KMS-11 (cell line): ENCODE results near the gene CASS4.

Source experiments
- H2AFZ ChIP-seq: fragments of 200-600 bp; sonication (generic); 2 replicates; pipeline ENCODE4 v1.6.1; 2016; ENCODE audit warnings: antibody characterized with exemption, mixed run types, low read depth
- H3K27ac ChIP-seq: fragments of 200-600 bp; sonication (generic); 2 replicates; pipeline ENCODE4 v1.6.1; 2016; ENCODE audit warnings: mild to moderate bottlenecking, mixed run types
- H3K27me3 ChIP-seq: fragments of 200-600 bp; sonication (generic); 2 replicates; pipeline ENCODE4 v1.6.1; 2017; ENCODE audit warnings: mild to moderate bottlenecking, low read depth, mixed run types, moderate library complexity; ENCODE audit not compliant: insufficient read depth
- H3K36me3 ChIP-seq: fragments of 200-600 bp; sonication (generic); 2 replicates; pipeline ENCODE4 v1.6.1; 2017; ENCODE audit warnings: mild to moderate bottlenecking, mixed run types; ENCODE audit not compliant: insufficient read depth
- H3K4me1 ChIP-seq: fragments of 200-600 bp; sonication (generic); 2 replicates; pipeline ENCODE4 v1.6.1; 2016; ENCODE audit warnings: mild to moderate bottlenecking, low read depth, mixed run types; ENCODE audit not compliant: poor library complexity, severe bottlenecking
- H3K4me2 ChIP-seq: fragments of 200-600 bp; sonication (generic); 2 replicates; pipeline ENCODE4 v1.7.0; 2016; ENCODE audit warnings: mild to moderate bottlenecking, mixed run types
- H3K4me3 ChIP-seq: fragments of 200-600 bp; sonication (generic); IDR thresholded peaks from 2 replicates; pipeline ENCODE4 v1.6.1; 2017; ENCODE audit warnings: low read depth, low read length, mixed read lengths; ENCODE audit not compliant: insufficient read depth
- H3K79me2 ChIP-seq: fragments of 200-600 bp; sonication (generic); 2 replicates; pipeline ENCODE4 v1.6.1; 2016; ENCODE audit warnings: low read depth, mixed run types; ENCODE audit not compliant: insufficient read depth
- H3K9ac ChIP-seq: fragments of 200-600 bp; sonication (generic); 2 replicates; pipeline ENCODE4 v1.6.1; 2016; ENCODE audit warnings: mild to moderate bottlenecking, mixed run types
- H4K20me1 ChIP-seq: fragments of 200-600 bp; sonication (generic); 2 replicates; pipeline ENCODE4 v1.6.1; 2016; ENCODE audit warnings: mild to moderate bottlenecking, mixed run types; ENCODE audit not compliant: insufficient read depth
- CTCF ChIP-seq: fragments of 200-600 bp; sonication (generic); conservative IDR thresholded peaks from 2 replicates; pipeline ENCODE4 v1.6.1; 2017; ENCODE audit warnings: low read depth, mild to moderate bottlenecking, antibody characterized with exemption, low read length, moderate library complexity, mixed read lengths

CASS4 gene

DNA sequence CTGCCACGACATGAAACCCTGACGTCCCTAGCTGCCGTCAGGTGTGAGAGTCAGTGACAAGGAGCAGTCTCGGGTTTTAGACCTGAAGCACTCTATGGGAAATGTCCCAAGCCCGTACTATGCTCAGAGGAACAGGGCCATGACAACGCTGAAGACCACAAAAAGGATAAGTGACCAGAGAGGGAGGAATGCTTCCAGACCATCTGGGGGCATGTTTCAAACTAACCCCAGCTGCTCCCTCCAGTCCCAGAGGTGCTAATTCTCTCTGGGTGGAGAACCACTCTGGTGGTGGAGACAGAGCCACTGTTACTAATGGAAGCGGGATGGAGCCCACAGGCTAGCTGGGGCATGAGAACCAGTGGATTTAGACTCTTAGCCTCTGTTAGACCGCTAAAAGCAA lies 28.7 kb upstream of the CASS4 start:
- H3K4me1 ChIP-seq: peaks cover 48% of the 10 kb centered on the region
- H3K9ac ChIP-seq: no peak overlapping the region
- H3K4me3 ChIP-seq: no peak overlapping the region
- H3K27ac ChIP-seq: no peak overlapping the region
- H3K27me3 ChIP-seq: no peaks in the 10 kb centered on the region
- H3K36me3 ChIP-seq: peaks cover 10% of the 10 kb centered on the region; the same call in 1 of the 2 replicates
- H4K20me1 ChIP-seq: no peaks in the 10 kb centered on the region
- no peak overlapping the region for H3K4me2 ChIP-seq
- no peak for TF ChIP-seq CTCF
- H2AFZ ChIP-seq: no peak overlapping the region
- peaks cover 35% of the 10 kb centered on the region; the same call in 1 of the 2 replicates for H3K79me2 ChIP-seq

DNA sequence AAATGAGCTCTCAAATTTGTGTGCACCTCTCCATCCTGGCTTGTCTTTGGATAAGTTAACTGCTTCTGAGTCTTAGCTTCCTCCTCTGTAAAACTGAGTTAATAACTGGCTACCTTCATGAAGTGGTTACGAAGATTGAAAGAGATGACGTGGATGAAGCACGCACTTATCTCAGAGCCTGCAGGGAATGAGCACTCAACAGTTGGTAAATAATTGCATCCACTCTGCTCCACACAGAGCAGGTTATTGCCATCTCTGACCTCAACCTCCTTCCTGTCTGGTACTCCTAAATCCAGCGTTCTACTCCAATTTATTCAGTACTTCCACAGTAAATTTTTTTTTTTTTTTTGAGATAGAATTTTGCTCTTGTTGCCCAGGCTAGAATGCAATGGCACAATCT lies 26.9 kb upstream of the CASS4 start:
- Histone ChIP-seq H3K4me1 (peaks cover 48% of the 10 kb centered on the region), H3K36me3 (peaks cover 10% of the 10 kb centered on the region; the same call in 1 of the 2 replicates)

GRCh38 chr20:56386219-56386618 lies 25.8 kb upstream of the CASS4 start:
- no peak for TF ChIP-seq CTCF
- H3K27me3 ChIP-seq: no peaks in the 10 kb centered on the region
- H3K27ac ChIP-seq: no peak overlapping the region
- H3K79me2 ChIP-seq: peaks cover 57% of the 10 kb centered on the region
- no peak overlapping the region for H3K4me3 ChIP-seq
- H3K36me3 ChIP-seq: peaks cover 10% of the 10 kb centered on the region; the same call in 1 of the 2 replicates
- H4K20me1 ChIP-seq: no peaks in the 10 kb centered on the region
- no peak overlapping the region for H3K4me2 ChIP-seq
- no peak overlapping the region for H2AFZ ChIP-seq
- H3K9ac ChIP-seq: no peak overlapping the region
- peaks cover 52% of the 10 kb centered on the region for H3K4me1 ChIP-seq

More for the DNA sequence above, 26.9 kb upstream of the CASS4 start:
- no peak for TF ChIP-seq CTCF
- no peak overlapping the region for H3K4me3 ChIP-seq
- H4K20me1 ChIP-seq: no peaks in the 10 kb centered on the region
- no peak overlapping the region for H2AFZ ChIP-seq
- no peak overlapping the region for H3K9ac ChIP-seq
- no peak overlapping the region for H3K27ac ChIP-seq
- H3K27me3 ChIP-seq: no peaks in the 10 kb centered on the region
- H3K4me2 ChIP-seq: no peak overlapping the region; the same call in 1 of the 2 replicates
- peaks cover 46% of the 10 kb centered on the region for H3K79me2 ChIP-seq

- Histone ChIP-seq H3K27ac (no peak overlapping the region), H3K9ac (no peak overlapping the region), H4K20me1 (no peaks in the 10 kb centered on the region), H3K79me2 (peaks cover 67% of the 10 kb centered on the region), H2AFZ (no peak overlapping the region), H3K4me2 (no peak overlapping the region), H3K4me3 (no peak overlapping the region), H3K27me3 (no peaks in the 10 kb centered on the region), H3K4me1 (peaks cover 34% of the 10 kb centered on the region), H3K36me3 (peaks cover 10% of the 10 kb centered on the region; the same call in 1 of the 2 replicates)
- TF ChIP-seq CTCF: no peak
Measured at GRCh38 chr20:56388882-56389281, 23.2 kb upstream of the CASS4 start.
